ENCODE data around the gene HAVCR2. TPM values are rescaled to one million over a fixed set of nuclear protein-coding genes. Genes with fewer than 3 reads are reported as not detected.

The HAVCR2 gene
- polyA plus RNA-seq, 1 donor from 2014 or later = 1.1 TPM

- no peak for TF ChIP-seq CTCF (IDR thresholded peaks at IDR 0.05; ENCODE audit: poor library complexity, severe bottlenecking)
- TF ChIP-seq REST (IDR thresholded peaks at IDR 0.05; ENCODE audit: borderline replicate concordance) = no peak
- no peak for TF ChIP-seq TAF1 (IDR thresholded peaks at IDR 0.05; ENCODE audit: low read depth)
- TF ChIP-seq EP300 (conservative IDR thresholded peaks at IDR 0.05; ENCODE audit: poor library complexity, severe bottlenecking) = no peak
- TF ChIP-seq RAD21 (conservative IDR thresholded peaks at IDR 0.05) = no peak
- TF ChIP-seq POLR2AphosphoS5 (IDR thresholded peaks at IDR 0.05) = no peak
- no peak for TF ChIP-seq SMC3 (conservative IDR thresholded peaks at IDR 0.05; ENCODE audit: poor library complexity)
- no peak for TF ChIP-seq EZH2 (IDR thresholded peaks at IDR 0.05; ENCODE audit: borderline replicate concordance, insufficient read depth, low read length, poor library complexity, severe bottlenecking)
- H3K79me2 ChIP-seq (replicated peaks; ENCODE audit: insufficient read depth, low read length) = no peaks in the 10 kb centered on the region
- no peaks in the 10 kb centered on the region for H4K20me1 ChIP-seq (ENCODE audit: insufficient read depth)
- H3K27ac ChIP-seq (ENCODE audit: low read length) = no peak overlapping the region
- no peaks in the 10 kb centered on the region for H3K9me2 ChIP-seq (ENCODE audit: insufficient read depth, low read length)
- H3K9ac ChIP-seq (ENCODE audit: low read length) = no peak overlapping the region
- no peaks in the 10 kb centered on the region for H3F3A ChIP-seq (ENCODE audit: insufficient read depth, low read length, poor library complexity, severe bottlenecking)
- no peaks in the 10 kb centered on the region for H3K36me3 ChIP-seq (ENCODE audit: insufficient read depth, low read length)
- H3K9me3 ChIP-seq (ENCODE audit: low read length) = no peaks in the 10 kb centered on the region
- no peak overlapping the region for H3K4me2 ChIP-seq (ENCODE audit: low read length)
- no peak overlapping the region for H3K4me3 ChIP-seq (ENCODE audit: low read length)
- H3K27me3 ChIP-seq (ENCODE audit: insufficient read depth, low read depth, low read length) = no peaks in the 10 kb centered on the region
- H2AFZ ChIP-seq (ENCODE audit: low read depth, low read length) = no peak overlapping the region
These were observed 40.1 kb downstream of the HAVCR2 start for GRCh38 chr5:157068785-157069184.

GRCh38 chr5:157068339-157068738 lies 40.5 kb downstream of the HAVCR2 start:
- Histone ChIP-seq H4K20me1 (ENCODE audit: insufficient read depth) (no peaks in the 10 kb centered on the region), H3K9ac (ENCODE audit: low read length) (no peak overlapping the region), H3K36me3 (ENCODE audit: insufficient read depth, low read length) (no peaks in the 10 kb centered on the region), H3K79me2 (replicated peaks; ENCODE audit: insufficient read depth, low read length) (no peaks in the 10 kb centered on the region), H3K4me3 (ENCODE audit: low read length) (no peak overlapping the region), H3K9me2 (ENCODE audit: insufficient read depth, low read length) (no peaks in the 10 kb centered on the region), H3K27ac (ENCODE audit: low read length) (no peak overlapping the region), H3K27me3 (ENCODE audit: insufficient read depth, low read depth, low read length) (no peaks in the 10 kb centered on the region), H3F3A (ENCODE audit: insufficient read depth, low read length, poor library complexity, severe bottlenecking) (no peaks in the 10 kb centered on the region), H2AFZ (ENCODE audit: low read depth, low read length) (no peak overlapping the region), H3K4me2 (ENCODE audit: low read length) (no peak overlapping the region), H3K9me3 (ENCODE audit: low read length) (no peaks in the 10 kb centered on the region)
- TF ChIP-seq MXI1 (conservative IDR thresholded peaks at IDR 0.05; ENCODE audit: poor library complexity, severe bottlenecking) (no peak), EP300 (conservative IDR thresholded peaks at IDR 0.05; ENCODE audit: poor library complexity, severe bottlenecking) (no peak), REST (IDR thresholded peaks at IDR 0.05; ENCODE audit: borderline replicate concordance) (no peak), CTCF (IDR thresholded peaks at IDR 0.05; ENCODE audit: poor library complexity, severe bottlenecking) (no peak), EZH2 (IDR thresholded peaks at IDR 0.05; ENCODE audit: borderline replicate concordance, insufficient read depth, low read length, poor library complexity, severe bottlenecking) (no peak), RAD21 (conservative IDR thresholded peaks at IDR 0.05) (no peak), POLR2AphosphoS5 (IDR thresholded peaks at IDR 0.05) (no peak), SMC3 (conservative IDR thresholded peaks at IDR 0.05; ENCODE audit: poor library complexity) (no peak), TAF1 (IDR thresholded peaks at IDR 0.05; ENCODE audit: low read depth) (no peak)
